Activated naive CD4-positive, alpha-beta T cell treated with anti-CD3 and anti-CD28 coated beads, Interleukin-2, amount 50 U/mL, for 16 hours (primary cell): Measurements from ENCODE around the gene BMPR1B.

Experiments used
- DNase-seq: peaks from one replicate; pipeline ENCODE4 v3.0.0-alpha.2; 2020

The BMPR1B gene

DNA sequence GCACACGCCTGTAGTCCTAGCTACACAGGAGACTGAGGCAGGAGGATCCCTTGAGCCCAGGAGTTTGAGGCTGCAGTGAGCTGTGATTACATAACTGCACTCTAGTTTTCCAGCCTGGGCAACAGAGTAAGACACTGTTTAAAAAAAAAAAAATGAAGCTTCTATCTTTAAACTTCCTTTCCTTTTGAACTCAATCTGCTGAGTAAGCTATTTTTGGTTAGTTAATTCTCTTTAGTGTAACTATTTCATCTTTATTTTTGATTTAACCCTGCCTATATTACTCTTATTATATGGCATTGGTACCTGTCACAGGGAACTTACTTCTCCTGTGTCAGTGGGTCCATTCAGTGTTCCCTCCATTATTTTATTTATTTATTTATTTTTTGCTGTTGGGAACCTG is 160.8 kb downstream of the BMPR1B start:
- DNase-seq, result no peak

GRCh38 chr4:94920369-94920768 is 162.6 kb downstream of the BMPR1B start:
- DNase-seq, result no peak

- DNase-seq, result no peak
Measured at GRCh38 chr4:94924566-94924965, 166.8 kb downstream of the BMPR1B start.

GRCh38 chr4:94925764-94926347 is 168.1 kb downstream of the BMPR1B start:
- no peak for DNase-seq

GRCh38 chr4:94926936-94927335 is 169.2 kb downstream of the BMPR1B start:
- no peak for DNase-seq

- DNase-seq, result no peak
Measured at GRCh38 chr4:94927696-94928095, 169.9 kb downstream of the BMPR1B start.

- no peak for DNase-seq
Measured at GRCh38 chr4:94929696-94930095, 171.9 kb downstream of the BMPR1B start.

- DNase-seq, result no peak
Measured at GRCh38 chr4:94931626-94932025, 173.9 kb downstream of the BMPR1B start.

DNA sequence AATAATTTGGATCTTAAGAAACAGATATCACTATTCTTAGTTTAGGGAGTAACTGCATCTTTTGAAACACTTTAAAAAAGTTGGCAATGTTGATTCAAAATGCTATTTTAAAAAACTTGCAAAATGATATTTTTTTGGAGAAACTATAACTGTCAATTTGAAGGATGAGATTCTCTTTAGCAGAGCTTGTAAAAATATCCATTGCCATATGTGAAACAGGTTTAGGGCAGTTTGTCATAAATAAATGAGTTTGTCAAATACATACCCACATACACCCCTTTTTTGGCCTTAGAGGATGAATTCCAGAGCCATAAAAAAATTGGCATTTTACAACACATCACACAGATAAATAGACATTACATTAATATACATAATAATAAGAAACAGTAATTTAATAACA is 174.6 kb downstream of the BMPR1B start:
- no peak for DNase-seq

- no peak for DNase-seq
Measured at GRCh38 chr4:94933799-94934198, 176.0 kb downstream of the BMPR1B start.

DNA sequence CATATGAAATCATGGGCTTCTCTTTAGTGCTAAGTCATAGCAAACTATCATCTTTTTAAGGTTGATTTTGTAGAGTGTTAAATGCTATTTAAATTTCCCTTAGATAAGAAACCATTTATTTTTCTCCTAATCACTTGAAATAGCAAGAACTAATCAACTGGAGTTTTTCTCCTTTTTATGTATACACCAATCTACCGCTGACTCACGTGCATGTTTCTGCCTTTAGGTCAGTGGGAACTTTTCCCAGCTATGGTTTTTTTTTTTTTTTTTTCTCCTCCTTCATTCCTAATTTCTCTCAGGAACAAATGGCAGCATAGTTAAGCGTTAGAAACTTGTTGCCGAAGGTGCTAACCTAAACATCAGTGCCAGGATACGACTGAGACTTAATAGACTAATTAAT is 176.4 kb downstream of the BMPR1B start:
- no peak for DNase-seq

DNA sequence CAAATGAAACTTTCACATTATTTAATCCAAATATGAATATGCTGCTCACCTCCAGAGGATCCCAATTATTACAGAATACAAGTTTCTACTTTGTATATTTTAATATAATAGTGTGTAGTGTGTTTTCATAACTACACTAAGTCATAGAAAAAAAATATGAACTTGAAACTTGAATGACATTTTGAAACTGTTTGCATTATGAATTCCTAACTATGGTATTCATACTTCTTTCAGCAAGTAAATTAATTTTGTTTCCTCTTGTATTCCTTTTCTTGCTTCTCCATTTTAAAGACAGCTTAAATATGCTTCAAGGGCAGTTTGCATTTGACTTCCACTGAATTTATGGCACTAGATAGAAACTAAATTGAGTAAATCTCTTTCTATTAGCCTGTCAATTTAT is 177.1 kb downstream of the BMPR1B start:
- DNase-seq, result no peak

GRCh38 chr4:94936854-94937253 is 179.1 kb downstream of the BMPR1B start:
- DNase-seq, result no peak

- DNase-seq, result no peak
Measured at GRCh38 chr4:94939791-94940519, 182.2 kb downstream of the BMPR1B start.

DNA sequence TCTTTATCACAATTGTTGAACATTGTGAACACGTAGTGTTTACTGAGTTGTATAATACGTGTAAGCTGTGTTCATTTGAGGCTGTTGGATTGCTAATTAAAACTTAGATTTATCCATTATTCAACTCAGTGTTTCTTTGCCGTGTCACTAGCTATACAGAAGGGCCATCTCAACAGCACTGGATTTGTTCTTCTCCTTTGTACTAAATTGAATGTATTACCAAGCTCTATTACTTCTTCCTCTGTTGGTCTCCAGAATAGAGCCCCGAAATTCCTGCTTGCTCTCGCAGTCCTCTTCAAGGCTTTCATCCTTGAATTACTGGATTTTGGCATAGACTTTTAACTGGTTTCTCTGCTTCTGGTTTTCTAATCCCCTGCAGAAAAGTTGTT is 182.8 kb downstream of the BMPR1B start:
- no peak for DNase-seq

DNA sequence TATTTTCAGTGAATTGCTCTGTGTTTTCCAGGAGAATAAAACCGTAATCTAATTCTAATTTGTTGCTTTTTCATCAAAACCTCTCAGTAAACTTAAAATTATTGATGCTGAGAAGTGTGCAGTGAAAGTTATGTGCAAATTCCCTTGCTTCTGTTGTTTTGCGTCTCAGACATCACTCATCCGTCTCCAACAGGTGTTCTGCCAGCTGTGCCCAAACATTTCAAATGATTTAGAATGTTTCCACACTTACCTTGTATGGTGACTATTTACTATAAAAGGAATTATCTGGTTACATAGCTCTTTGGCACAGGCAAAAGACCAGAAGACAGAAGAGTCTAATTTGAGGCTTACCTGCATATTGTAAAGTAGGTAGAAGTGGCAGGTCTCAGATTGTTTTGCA is 184.0 kb downstream of the BMPR1B start:
- no peak for DNase-seq

- no peak for DNase-seq
Measured at GRCh38 chr4:94944726-94945125, 187.0 kb downstream of the BMPR1B start.

- DNase-seq, result no peak
Measured at GRCh38 chr4:94947681-94948108, 189.9 kb downstream of the BMPR1B start.

DNA sequence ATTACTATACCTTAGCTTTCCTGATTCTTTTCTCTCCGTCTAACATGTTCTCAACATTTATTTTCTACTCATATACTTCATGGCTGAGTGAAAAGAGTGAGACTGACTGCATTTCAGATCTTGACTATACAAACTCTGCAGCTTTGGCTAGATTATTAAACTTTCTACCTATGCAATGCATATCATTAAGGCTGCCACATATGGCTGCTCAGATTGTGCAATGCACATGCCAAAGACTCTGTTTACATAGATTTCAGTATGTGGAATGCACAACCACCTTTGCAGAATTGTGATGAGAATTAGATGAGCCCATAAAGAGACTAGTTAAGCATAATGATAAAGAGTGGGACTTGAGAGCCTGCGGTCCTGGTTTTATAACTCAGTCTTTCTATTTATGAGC is 196.5 kb downstream of the BMPR1B start:
- no peak for DNase-seq

GRCh38 chr4:94957030-94957429 is 199.3 kb downstream of the BMPR1B start:
- DNase-seq, result no peak

- DNase-seq, result no peak
Measured at GRCh38 chr4:94959307-94959706, 201.6 kb downstream of the BMPR1B start.

- DNase-seq, result no peak
Measured at GRCh38 chr4:94960708-94961107, 203.0 kb downstream of the BMPR1B start.

GRCh38 chr4:94961420-94961819 is 203.7 kb downstream of the BMPR1B start:
- no peak for DNase-seq

- DNase-seq, result no peak
Measured at GRCh38 chr4:94962484-94962883, 204.7 kb downstream of the BMPR1B start.

DNA sequence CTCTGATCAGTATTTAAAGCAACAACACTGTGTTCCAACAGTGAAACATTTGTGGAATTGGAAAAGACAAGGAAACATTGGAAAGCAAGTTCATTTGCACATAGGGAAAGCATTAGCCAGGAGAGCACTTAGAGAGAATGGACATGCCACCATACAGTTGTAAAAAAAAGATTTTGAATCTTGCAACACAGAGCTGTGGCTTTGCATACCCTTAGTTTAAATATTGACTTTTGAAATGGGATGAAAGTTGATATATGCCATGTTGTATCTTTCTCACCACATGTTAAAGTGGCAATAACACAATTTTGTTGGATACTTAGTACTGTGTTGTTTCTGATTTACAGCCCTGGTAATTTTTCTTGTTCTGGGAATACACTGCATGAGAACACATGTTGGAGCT is 208.1 kb downstream of the BMPR1B start:
- DNase-seq, result no peak
